ENCODE measurements around the gene FNDC3A. TPM values are rescaled to one million over a fixed set of nuclear protein-coding genes. Genes with fewer than 3 reads are reported as not detected.

FNDC3A gene
- total RNA-seq, 1 experiment from 2014 or later, result 34.3 TPM

GRCh38 chr13:49258089-49258796, 282.5 kb downstream of the FNDC3A start:
- BruUV-seq (replicated peaks), result no TSS peak
- CTCF ChIA-PET, result no interaction called here

More at GRCh38 chr13:49258089-49258796, 282.5 kb downstream of the FNDC3A start:
- no peaks in the 10 kb centered on the region for H4K20me1 ChIP-seq (ENCODE audit: insufficient read depth)
- H2AFZ ChIP-seq, result no peak overlapping the region
- H3K9me2 ChIP-seq (ENCODE audit: insufficient read depth), result no peaks in the 10 kb centered on the region
- H3K36me3 ChIP-seq (ENCODE audit: low read depth), result peaks cover 10% of the 10 kb centered on the region
- H3F3A ChIP-seq (ENCODE audit: insufficient read depth, low read depth), result no peaks in the 10 kb centered on the region
- POLR2A ChIA-PET (ENCODE audit: unreplicated experiment), result no interaction called here
- no peak for DNase-seq
- H3K27me3 ChIP-seq (ENCODE audit: insufficient read depth, low read depth), result no peaks in the 10 kb centered on the region
- no peak overlapping the region for H3K27ac ChIP-seq
- no peak overlapping the region for H3K4me2 ChIP-seq
- no peak overlapping the region for H3K4me3 ChIP-seq
- intact Hi-C loops (cut with micrococcal nuclease; ENCODE audit: unreplicated experiment), result no loop called here
- no peaks in the 10 kb centered on the region for H3K4me1 ChIP-seq (replicated peaks; ENCODE audit: insufficient read depth)
- no peaks in the 10 kb centered on the region for H3K79me2 ChIP-seq (ENCODE audit: low read depth)
- no peaks in the 10 kb centered on the region for H3K9me3 ChIP-seq (ENCODE audit: insufficient read depth, low read depth)
- TF ChIP-seq EZH2 (IDR thresholded peaks at IDR 0.05; ENCODE audit: low read depth) (no peak), CTCF (conservative IDR thresholded peaks at IDR 0.05) (no peak)

Other genes with a start within 250 kb of the FNDC3A start
- not detected in 2 replicates for gene MLNR, start 244.4 kb downstream of the FNDC3A start, total RNA-seq (2021)

All from PC-9 (cell line).